CD4-positive, alpha-beta T cell treated with Interferon alpha-2 for 1 hour (primary cell): Measurements from ENCODE around the gene ZNF516.

Experiments used
- DNase-seq, 2 donors: peaks; one replicate each; pipeline ENCODE4 v3.0.0-alpha.2; 2020 to 2022

The ZNF516 gene

DNA sequence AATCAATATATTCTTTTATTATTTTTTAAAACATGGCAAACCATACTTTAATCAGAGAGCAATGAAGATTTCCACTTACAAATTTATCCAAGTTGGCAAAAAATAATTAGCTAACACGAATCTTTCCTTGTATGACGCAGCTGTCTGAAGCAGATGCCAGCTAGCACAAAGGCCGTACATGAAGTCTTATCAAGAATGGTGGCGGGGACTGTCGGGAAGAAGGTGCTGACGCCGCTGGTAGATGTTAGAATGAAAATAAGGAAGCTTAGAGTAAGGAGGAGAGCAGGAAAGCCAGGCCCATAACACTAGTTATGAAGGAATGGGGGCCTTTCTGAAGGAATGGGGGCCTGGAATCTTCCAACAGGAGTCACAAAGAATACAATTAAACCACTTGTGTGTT lies 96.7 kb downstream of the ZNF516 start:
- no peak for DNase-seq

DNA sequence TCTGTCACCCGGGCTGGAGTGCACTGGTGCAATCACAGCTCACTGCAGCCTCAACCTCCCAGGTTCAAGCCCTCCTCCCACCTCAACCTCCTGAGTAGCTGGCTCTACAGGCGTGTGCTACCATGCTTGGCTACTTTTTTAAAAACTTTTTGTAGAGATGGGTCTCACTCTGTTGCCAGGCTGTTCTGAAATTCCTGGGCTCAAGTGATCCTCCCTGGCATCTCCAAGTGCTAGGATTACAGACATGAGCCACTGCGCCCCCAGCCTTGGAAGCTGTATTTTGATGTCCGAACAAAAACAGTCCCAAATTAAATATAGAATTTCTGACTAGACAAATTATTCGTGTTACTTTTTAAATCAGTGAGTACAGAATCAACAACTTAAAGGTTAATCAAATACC lies 97.4 kb downstream of the ZNF516 start:
- no peak for DNase-seq

DNA sequence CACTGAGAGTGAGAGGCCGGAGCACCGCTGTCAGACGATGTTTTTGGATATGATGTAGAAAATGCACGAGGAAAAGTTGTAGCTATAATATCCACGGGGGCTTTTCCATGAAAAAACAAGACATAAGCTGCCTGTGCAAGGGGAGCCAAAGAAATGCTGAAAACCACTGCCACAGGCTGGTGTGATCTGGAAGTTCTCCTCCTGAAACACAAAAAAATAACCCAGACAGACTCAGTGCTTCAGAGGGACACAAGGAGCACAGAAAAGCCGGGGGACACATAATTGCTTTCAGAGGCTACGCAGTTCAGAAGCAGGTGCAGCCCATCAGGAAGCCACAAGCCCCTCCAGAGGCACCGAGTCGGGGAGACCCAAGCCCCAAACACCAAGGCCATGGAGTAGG lies 98.2 kb downstream of the ZNF516 start:
- DNase-seq, result no peak

DNA sequence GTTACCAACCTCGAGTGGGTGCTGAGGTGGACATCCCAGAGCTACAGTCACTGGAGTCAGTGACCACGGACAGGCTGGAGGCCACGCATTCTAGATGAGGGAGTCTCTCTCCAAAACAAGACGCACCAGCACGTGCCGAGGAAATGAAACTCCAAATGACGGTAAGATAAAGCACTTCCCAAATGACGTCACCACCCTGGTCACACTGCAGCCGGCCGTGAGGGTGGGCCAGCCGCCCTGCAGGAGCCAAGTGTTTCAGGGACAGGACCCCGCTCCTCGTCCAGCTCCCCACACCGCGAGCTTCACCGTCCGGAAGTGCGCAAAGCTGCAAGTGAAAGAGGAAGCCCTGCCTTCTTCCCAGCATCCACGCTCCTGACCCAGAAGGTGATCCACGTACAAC lies 99.4 kb downstream of the ZNF516 start:
- peak in 1 of 2 donors; percentile 25 for DNase-seq

- no peak for DNase-seq
These were observed 100.1 kb downstream of the ZNF516 start for GRCh38 chr18:76394780-76395476.

DNA sequence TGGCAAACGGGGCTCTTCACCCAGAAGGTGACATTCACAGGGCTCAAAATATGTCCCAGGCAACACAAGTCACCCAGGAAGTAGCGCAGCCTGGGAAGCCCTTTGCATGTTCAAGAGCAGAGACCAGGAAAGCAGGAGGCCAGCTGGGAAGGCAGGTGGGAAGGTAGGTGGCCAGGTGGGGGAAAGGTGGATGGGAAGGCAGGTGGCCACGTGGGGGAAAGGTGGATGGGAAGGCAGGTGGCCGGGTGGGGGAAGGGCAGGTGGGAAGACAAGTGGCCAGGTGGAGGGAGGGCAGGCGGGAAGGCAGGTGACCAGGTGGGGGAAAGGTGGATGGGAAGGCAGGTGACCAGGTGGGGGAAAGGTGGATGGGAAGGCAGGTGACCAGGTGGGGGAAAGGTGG lies 102.7 kb downstream of the ZNF516 start:
- no peak for DNase-seq

DNA sequence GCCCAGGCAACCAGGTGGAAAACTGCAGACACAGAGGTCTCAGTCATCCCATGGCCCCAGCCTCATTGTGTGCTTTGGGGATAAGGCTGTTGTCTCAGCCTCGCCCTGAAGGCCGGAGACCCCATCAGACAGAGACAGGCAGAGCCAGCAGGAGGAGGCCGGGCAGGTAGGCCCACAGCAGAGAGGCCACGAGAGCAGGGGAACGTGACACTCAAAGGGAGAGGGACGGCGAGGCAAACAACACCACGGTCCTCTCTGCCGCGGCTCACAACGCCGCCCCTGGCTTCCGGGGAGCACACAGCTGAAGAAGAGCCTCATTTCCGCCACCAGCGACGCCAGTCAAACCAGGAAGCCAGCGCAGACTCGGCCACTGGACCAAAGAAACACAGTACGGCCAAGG lies 103.3 kb downstream of the ZNF516 start:
- DNase-seq, result no peak

DNA sequence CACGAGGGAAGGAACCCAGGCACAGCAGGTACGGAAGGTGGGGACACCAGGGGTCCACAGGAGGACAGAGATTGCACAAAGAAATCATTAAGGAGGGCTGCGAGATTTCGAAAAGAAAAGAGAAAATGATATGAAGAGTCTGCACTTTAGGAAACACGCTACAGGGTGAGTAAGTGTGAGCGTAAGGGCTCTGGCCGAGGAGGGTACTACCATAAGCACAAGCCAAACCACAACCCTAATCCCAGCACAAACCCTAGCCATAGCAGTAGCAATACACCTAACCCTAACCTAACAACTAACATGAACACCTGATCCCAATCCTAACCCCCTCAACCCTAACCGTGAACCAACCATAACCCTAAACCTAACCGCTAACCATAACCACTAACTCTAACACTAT lies 104.0 kb downstream of the ZNF516 start:
- no peak for DNase-seq

- DNase-seq, result no peak
These were observed 104.5 kb downstream of the ZNF516 start for GRCh38 chr18:76390452-76391035.

DNA sequence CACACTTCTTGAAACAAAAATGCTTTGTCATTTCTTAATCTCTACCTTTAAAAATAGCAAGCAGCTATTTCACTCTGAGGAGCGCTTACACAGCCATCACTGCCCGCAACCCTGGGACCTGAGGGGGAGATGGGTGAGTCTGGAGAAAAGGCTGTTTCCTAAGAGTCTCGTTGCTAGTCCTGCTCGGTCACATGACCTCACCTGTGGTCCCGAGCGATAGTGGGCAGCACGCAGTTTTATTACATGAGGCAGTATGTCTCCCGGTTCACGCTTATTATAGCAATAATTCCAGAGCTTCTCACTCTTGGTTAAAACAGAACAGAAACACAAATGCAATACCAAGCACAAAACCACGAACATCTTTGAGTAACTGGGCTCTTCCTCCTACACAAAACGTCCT lies 105.3 kb downstream of the ZNF516 start:
- no peak for DNase-seq

GRCh38 chr18:76388891-76389423 lies 106.1 kb downstream of the ZNF516 start:
- no peak for DNase-seq

DNA sequence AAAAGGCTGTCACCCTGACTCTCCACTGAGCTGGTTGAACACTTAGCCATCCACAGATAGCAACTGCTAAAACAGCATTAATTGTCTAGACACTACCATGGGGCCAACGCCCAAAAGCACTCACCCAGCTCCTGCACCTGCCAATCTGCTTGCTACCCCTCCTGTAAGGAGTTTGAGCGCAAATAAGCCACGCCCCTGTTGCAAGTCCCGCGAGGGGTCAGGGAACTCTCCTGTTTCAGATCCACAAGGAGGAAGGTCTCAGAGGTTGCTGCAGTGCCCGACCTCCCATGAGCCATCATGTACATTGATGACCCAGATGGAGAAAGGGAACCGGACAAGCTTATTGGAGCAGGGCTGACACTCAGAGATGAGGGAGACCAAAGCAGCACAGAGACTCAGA lies 106.8 kb downstream of the ZNF516 start:
- DNase-seq, result no peak

DNA sequence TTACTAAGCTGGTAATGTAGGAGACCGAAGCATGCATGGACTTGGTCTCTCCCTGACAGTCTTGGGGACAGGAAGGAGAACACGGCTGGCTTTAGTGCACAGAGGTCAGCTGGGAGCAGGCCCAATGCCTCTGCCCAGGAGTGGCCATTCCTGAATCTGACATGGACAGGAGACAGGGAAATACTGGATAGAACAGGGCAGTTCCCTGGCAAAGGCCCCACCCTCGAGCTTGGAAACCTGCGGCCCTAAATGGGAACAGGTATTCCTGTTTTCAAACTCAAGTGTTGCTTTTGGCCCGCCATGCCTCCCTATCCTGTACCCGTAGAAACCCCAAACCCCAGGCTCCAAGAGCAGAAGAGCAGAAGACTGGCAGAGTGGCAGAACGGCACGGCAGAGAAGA lies 107.4 kb downstream of the ZNF516 start:
- no peak for DNase-seq

DNA sequence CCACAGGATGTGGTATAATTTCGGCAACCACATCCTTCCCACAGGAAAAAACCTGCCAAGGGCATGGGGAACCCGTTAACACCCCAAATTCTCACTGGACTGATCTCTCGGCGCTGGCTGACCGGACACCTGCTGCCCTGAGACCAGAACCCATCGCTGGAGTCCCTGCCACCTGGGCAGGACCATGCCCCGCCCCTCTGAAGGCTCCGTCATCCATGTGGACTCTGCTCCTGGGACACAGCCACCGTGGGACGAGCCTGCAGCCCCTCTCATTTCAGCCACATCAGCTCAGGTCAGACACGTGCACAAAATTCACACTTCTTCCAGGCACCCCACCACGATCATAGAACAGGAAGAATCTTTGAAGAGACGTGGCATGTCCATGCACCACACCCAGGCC lies 108.2 kb downstream of the ZNF516 start:
- DNase-seq, result no peak

DNA sequence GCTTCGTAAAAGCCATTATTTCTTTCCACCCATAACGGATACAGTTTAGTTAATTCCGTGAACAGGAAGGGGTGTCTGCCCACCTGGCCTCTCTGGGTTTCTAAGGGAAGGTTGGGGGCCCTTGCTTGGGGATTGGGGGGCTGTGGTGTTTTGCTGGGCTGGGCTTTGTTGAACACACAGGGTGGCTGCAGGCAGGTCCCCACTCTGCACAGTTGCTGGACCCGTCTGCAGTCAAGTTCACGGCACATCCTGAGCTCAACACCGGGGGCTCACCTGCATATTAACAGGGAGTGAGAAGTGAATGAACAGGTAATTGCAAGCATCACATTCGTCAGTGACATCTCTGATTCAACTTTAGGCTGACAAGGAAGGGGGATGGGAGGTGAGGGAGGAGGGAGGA lies 109.0 kb downstream of the ZNF516 start:
- no peak for DNase-seq

DNA sequence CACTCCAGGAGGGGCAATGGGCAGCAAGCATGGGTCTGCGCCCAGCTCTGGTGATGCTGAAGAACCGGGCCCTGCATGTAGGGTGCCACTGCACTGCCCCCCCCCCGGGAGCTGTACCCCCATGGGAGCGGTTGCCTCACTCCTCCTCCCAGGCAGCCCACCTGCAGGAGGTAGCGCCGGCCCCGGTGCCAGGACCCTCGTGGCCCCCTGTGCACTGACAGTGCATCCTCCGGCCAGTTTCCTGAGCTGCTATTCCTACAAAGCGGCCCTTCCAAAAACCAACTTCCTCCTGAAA lies 109.4 kb downstream of the ZNF516 start:
- DNase-seq, result no peak

DNA sequence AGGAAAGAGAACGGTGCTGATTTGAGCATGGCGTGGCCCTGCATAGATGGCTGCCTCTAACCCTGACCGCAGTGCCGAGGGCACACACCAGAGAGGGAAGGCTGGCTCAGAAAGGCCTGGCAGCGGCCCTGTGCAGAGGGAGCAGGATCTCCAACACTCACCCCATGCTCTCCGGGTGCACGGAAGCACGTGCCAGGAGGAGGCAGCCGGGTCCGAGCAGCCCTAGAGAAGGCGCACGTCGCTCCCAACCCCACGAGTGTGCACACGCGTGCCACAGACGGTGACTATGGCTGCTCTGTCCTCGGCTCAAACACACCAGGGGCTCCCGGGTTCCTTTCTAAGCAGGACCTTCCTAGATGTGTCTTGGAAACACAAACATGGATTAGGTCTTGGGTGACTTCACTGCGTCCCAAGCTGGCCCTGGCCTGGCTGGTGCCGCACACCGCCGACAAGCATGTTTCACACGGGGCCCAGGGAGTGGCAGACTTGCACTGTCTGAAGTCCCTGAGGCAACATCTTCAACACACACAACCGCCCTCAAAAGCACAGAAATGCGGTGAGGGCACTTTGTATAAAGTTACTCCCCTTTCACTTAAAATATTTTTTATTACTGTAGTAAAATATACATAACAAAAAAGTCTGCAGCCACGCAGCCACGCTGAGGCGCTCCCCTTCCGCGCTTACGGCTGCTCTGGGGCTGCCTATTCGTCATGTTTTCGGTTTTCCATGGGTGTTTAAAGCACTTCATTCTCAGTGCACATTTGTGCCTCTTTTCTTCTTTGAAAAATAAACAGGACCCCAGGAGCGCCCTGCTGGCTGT lies 110.0 kb downstream of the ZNF516 start:
- no peak for DNase-seq

GRCh38 chr18:76384114-76384790 lies 110.8 kb downstream of the ZNF516 start:
- no peak for DNase-seq

DNA sequence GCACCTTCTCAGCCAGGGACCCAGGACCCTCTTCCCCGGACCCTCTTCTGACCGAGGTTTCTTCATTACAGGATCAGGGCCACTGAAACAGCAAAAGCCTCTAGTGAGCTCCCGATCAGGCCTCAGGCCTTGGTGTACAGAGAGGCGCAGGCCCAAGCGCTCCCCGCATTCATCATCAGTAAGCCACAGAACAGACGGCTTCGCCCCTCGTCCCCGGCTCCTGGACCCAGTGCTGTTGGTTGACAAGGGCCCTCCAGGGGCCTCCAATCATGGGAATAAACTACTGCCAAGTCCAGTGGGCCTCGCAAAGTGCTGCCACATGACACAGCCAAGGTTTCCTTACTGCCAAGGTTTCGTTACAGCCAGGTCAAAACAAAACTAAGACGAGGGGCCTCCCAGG lies 111.4 kb downstream of the ZNF516 start:
- DNase-seq, result no peak

DNA sequence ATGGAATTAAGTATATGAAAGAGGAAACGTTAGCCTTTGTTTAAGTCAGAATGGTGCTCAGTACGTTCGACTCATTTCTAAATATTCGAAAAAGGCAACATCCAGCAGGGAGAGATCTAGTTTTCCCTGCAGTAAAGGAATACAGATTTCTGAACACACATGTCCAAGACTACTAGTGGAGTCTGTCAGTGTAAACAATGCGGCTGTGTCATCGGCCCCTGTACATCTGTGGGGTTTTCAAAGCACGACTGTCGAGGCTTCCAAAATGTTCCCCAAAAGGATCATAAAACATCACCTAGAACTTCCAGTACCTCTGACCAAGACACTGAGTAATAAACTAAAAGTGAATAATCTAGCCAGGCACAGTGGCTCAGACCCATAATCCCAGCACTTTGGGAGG lies 112.8 kb downstream of the ZNF516 start:
- no peak for DNase-seq

- no peak for DNase-seq
These were observed 114.1 kb downstream of the ZNF516 start for GRCh38 chr18:76380791-76381405.

DNA sequence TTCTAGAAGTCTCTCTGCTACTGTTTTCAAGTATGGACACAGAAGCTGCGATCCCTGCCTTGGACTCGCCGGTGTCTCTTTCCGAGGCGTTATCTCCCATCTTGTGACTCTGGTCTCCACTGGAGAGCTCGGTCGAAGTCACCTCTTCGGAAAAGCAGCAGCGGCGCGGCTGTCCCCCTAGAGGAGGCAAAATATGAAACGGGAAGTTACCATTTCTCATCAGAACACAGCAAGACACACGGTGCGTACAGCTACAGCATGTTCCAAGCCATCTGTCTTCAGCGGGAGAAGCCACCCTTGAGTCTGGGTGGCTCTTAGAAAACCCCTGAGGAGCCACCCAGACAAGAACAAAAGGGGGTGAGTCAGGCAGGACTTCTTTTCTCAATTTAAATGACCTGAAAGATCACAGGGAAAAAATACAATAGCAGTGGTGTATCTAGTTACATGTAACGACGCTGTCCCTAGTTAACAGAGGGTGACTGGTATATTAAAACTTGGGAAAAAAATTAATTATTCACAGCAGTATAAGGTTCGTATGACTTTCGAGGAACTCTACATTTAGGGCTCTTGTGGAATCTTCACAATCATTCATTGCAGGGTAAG lies 114.8 kb downstream of the ZNF516 start:
- DNase-seq, result no peak
